ENCODE results near the gene RABGAP1L. TPM values are rescaled to one million over a fixed set of nuclear protein-coding genes. Genes with fewer than 3 reads are reported as not detected.
A peak's percentile ranks its signal among the peaks of the same experiment; 100 is the strongest.

RABGAP1L gene
- 43.1 TPM for polyA plus RNA-seq (2013)

GRCh38 chr1:174159252-174160108 lies at the start of gene RABGAP1L:
RABGAP1L (plus strand) TSS chr1:174159520.
- peak; percentile 93 to 98 (median 96) for DNase-seq
- WGBS (ENCODE audit: insufficient coverage): 0% methylated on average over 68 of the region's 98 CpGs
- Histone ChIP-seq H3K27me3 (replicated peaks in 2 of 5; ENCODE audit: control insufficient read depth in 4 of 5, insufficient read depth in 5 of 5, low read length in 4 of 5) (no peaks in the 10 kb centered on the region), H3K4me1 (ENCODE audit: control extremely low read depth in 1 of 4, control insufficient read depth in 4 of 4, insufficient read depth in 4 of 4, low read length in 3 of 4) (peaks cover 2 to 21% (median 13%) of the 10 kb centered on the region in 4 experiments), H3K36me3 (ENCODE audit: control insufficient read depth in 4 of 4, insufficient read depth in 4 of 4, low read length in 3 of 4) (no peaks in the 10 kb centered on the region), H3K9me3 (ENCODE audit: control extremely low read depth in 1 of 5, control insufficient read depth in 4 of 5, insufficient read depth in 2 of 5, low read depth in 1 of 5, low read length in 4 of 5) (no peaks in the 10 kb centered on the region), H3K27ac (ENCODE audit: insufficient read depth in 1 of 2, low read depth in 1 of 2, low read length in 2 of 2, poor library complexity in 1 of 2, severe bottlenecking in 2 of 2) (peak within 1 kb of the TSS; percentile 70 to 89), H3K4me3 (ENCODE audit: control insufficient read depth in 1 of 7, extremely low read depth in 1 of 7, insufficient read depth in 4 of 7, low read depth in 2 of 7, low read length in 6 of 7) (peak within 1 kb of the TSS; percentile 83 to 95 (median 93))
- ChIA-PET POLR2A (no interaction called here), CTCF (no interaction called here)

- ChIA-PET CTCF (no interaction called here), POLR2A (no interaction called here)
- no peaks in the 10 kb centered on the region for H3K9me3 ChIP-seq (ENCODE audit: control extremely low read depth in 1 of 5, control insufficient read depth in 4 of 5, insufficient read depth in 2 of 5, low read depth in 1 of 5, low read length in 4 of 5)
- H3K4me3 ChIP-seq (ENCODE audit: control insufficient read depth in 1 of 7, extremely low read depth in 1 of 7, insufficient read depth in 4 of 7, low read depth in 2 of 7, low read length in 6 of 7): no peak overlapping the region
- H3K4me1 ChIP-seq (ENCODE audit: control extremely low read depth in 1 of 4, control insufficient read depth in 4 of 4, insufficient read depth in 4 of 4, low read length in 3 of 4): no peaks in the 10 kb centered on the region
- H3K27me3 ChIP-seq (replicated peaks in 2 of 5; ENCODE audit: control insufficient read depth in 4 of 5, insufficient read depth in 5 of 5, low read length in 4 of 5): no peaks in the 10 kb centered on the region
- WGBS (ENCODE audit: insufficient coverage): no CpG with 5 or more reads among the region's 1 CpG
- H3K36me3 ChIP-seq (ENCODE audit: control insufficient read depth in 4 of 4, insufficient read depth in 4 of 4, low read length in 3 of 4): no peaks in the 10 kb centered on the region
- no peak for DNase-seq
- no peak overlapping the region for H3K27ac ChIP-seq (ENCODE audit: insufficient read depth in 1 of 2, low read depth in 1 of 2, low read length in 2 of 2, poor library complexity in 1 of 2, severe bottlenecking in 2 of 2)
These were observed 49.3 kb upstream of the RABGAP1L start for GRCh38 chr1:174110053-174110452.

- POLR2A ChIA-PET: interaction anchor here (1.2 kb wide), 1 partner anchor 37 kb away, joined by 4 read pairs; no protein-coding TSS in a partner anchor
- no peak for DNase-seq
- H3K4me3 ChIP-seq (ENCODE audit: control insufficient read depth in 1 of 7, extremely low read depth in 1 of 7, insufficient read depth in 4 of 7, low read depth in 2 of 7, low read length in 6 of 7): no peak overlapping the region
- H3K27me3 ChIP-seq (replicated peaks in 2 of 5; ENCODE audit: control insufficient read depth in 4 of 5, insufficient read depth in 5 of 5, low read length in 4 of 5): no peaks in the 10 kb centered on the region
- WGBS (ENCODE audit: insufficient coverage): 100% methylated on average over 2 of the region's 5 CpGs
- CTCF ChIA-PET: interaction anchor here (1.2 kb wide), 1 partner anchor 26 kb away, joined by 3 read pairs; no protein-coding TSS in a partner anchor
- no peaks in the 10 kb centered on the region for H3K4me1 ChIP-seq (ENCODE audit: control extremely low read depth in 1 of 4, control insufficient read depth in 4 of 4, insufficient read depth in 4 of 4, low read length in 3 of 4)
- H3K36me3 ChIP-seq (ENCODE audit: control insufficient read depth in 4 of 4, insufficient read depth in 4 of 4, low read length in 3 of 4): no peaks in the 10 kb centered on the region
- no peak overlapping the region for H3K27ac ChIP-seq (ENCODE audit: insufficient read depth in 1 of 2, low read depth in 1 of 2, low read length in 2 of 2, poor library complexity in 1 of 2, severe bottlenecking in 2 of 2)
- H3K9me3 ChIP-seq (ENCODE audit: control extremely low read depth in 1 of 5, control insufficient read depth in 4 of 5, insufficient read depth in 2 of 5, low read depth in 1 of 5, low read length in 4 of 5): no peaks in the 10 kb centered on the region
These were observed 46.7 kb upstream of the RABGAP1L start for GRCh38 chr1:174112489-174113162.

- CTCF ChIA-PET: interaction anchor here (1.0 kb wide), 1 partner anchor 11 kb away, joined by 3 read pairs; no protein-coding TSS in a partner anchor
These were observed 45.2 kb upstream of the RABGAP1L start for GRCh38 chr1:174114106-174114505.

GRCh38 chr1:174114788-174115448 lies 44.4 kb upstream of the RABGAP1L start:
- Histone ChIP-seq H3K4me1 (ENCODE audit: control extremely low read depth in 1 of 4, control insufficient read depth in 4 of 4, insufficient read depth in 4 of 4, low read length in 3 of 4) (no peaks in the 10 kb centered on the region), H3K27me3 (replicated peaks in 2 of 5; ENCODE audit: control insufficient read depth in 4 of 5, insufficient read depth in 5 of 5, low read length in 4 of 5) (no peaks in the 10 kb centered on the region), H3K9me3 (ENCODE audit: control extremely low read depth in 1 of 5, control insufficient read depth in 4 of 5, insufficient read depth in 2 of 5, low read depth in 1 of 5, low read length in 4 of 5) (no peaks in the 10 kb centered on the region), H3K4me3 (ENCODE audit: control insufficient read depth in 1 of 7, extremely low read depth in 1 of 7, insufficient read depth in 4 of 7, low read depth in 2 of 7, low read length in 6 of 7) (no peak overlapping the region), H3K27ac (ENCODE audit: insufficient read depth in 1 of 2, low read depth in 1 of 2, low read length in 2 of 2, poor library complexity in 1 of 2, severe bottlenecking in 2 of 2) (no peak overlapping the region), H3K36me3 (ENCODE audit: control insufficient read depth in 4 of 4, insufficient read depth in 4 of 4, low read length in 3 of 4) (no peaks in the 10 kb centered on the region)
- peak; percentile 43 to 60 (median 60) for DNase-seq
- ChIA-PET POLR2A (no interaction called here), CTCF (interaction anchor here (1.1 kb wide), 1 partner anchor 10 kb away, joined by 4 read pairs; no protein-coding TSS in a partner anchor)
- WGBS (ENCODE audit: insufficient coverage): 92% methylated on average over 4 of the region's 6 CpGs

More at GRCh38 chr1:174114106-174114505, 45.2 kb upstream of the RABGAP1L start:
- H3K27ac ChIP-seq (ENCODE audit: insufficient read depth in 1 of 2, low read depth in 1 of 2, low read length in 2 of 2, poor library complexity in 1 of 2, severe bottlenecking in 2 of 2): no peak overlapping the region
- H3K27me3 ChIP-seq (replicated peaks in 2 of 5; ENCODE audit: control insufficient read depth in 4 of 5, insufficient read depth in 5 of 5, low read length in 4 of 5): no peaks in the 10 kb centered on the region
- H3K9me3 ChIP-seq (ENCODE audit: control extremely low read depth in 1 of 5, control insufficient read depth in 4 of 5, insufficient read depth in 2 of 5, low read depth in 1 of 5, low read length in 4 of 5): no peaks in the 10 kb centered on the region
- H3K4me1 ChIP-seq (ENCODE audit: control extremely low read depth in 1 of 4, control insufficient read depth in 4 of 4, insufficient read depth in 4 of 4, low read length in 3 of 4): no peaks in the 10 kb centered on the region
- POLR2A ChIA-PET: no interaction called here
- no CpG with 5 or more reads among the region's 2 CpGs for WGBS (ENCODE audit: insufficient coverage)
- no peaks in the 10 kb centered on the region for H3K36me3 ChIP-seq (ENCODE audit: control insufficient read depth in 4 of 4, insufficient read depth in 4 of 4, low read length in 3 of 4)
- no peak for DNase-seq
- H3K4me3 ChIP-seq (ENCODE audit: control insufficient read depth in 1 of 7, extremely low read depth in 1 of 7, insufficient read depth in 4 of 7, low read depth in 2 of 7, low read length in 6 of 7): no peak overlapping the region

GRCh38 chr1:174116042-174116441 lies 43.3 kb upstream of the RABGAP1L start:
- POLR2A ChIA-PET: no interaction called here
- WGBS (ENCODE audit: insufficient coverage): no CpG with 5 or more reads among the region's 1 CpG
- no peak for DNase-seq
- Histone ChIP-seq H3K4me3 (ENCODE audit: control insufficient read depth in 1 of 7, extremely low read depth in 1 of 7, insufficient read depth in 4 of 7, low read depth in 2 of 7, low read length in 6 of 7) (no peak overlapping the region), H3K36me3 (ENCODE audit: control insufficient read depth in 4 of 4, insufficient read depth in 4 of 4, low read length in 3 of 4) (no peaks in the 10 kb centered on the region), H3K27ac (ENCODE audit: insufficient read depth in 1 of 2, low read depth in 1 of 2, low read length in 2 of 2, poor library complexity in 1 of 2, severe bottlenecking in 2 of 2) (no peak overlapping the region), H3K9me3 (ENCODE audit: control extremely low read depth in 1 of 5, control insufficient read depth in 4 of 5, insufficient read depth in 2 of 5, low read depth in 1 of 5, low read length in 4 of 5) (no peaks in the 10 kb centered on the region), H3K4me1 (ENCODE audit: control extremely low read depth in 1 of 4, control insufficient read depth in 4 of 4, insufficient read depth in 4 of 4, low read length in 3 of 4) (no peaks in the 10 kb centered on the region), H3K27me3 (replicated peaks in 2 of 5; ENCODE audit: control insufficient read depth in 4 of 5, insufficient read depth in 5 of 5, low read length in 4 of 5) (no peaks in the 10 kb centered on the region)
- CTCF ChIA-PET: interaction anchor here (1.8 kb wide), 1 partner anchor 9 kb away, joined by 4 read pairs; no protein-coding TSS in a partner anchor
